ENCODE measurements around the gene RSPO3. TPM values are rescaled to one million over a fixed set of nuclear protein-coding genes. Genes with fewer than 3 reads are reported as not detected.

Gene RSPO3
- total and polyA plus RNA-seq, 11 donors = 0.15 to 2.1 (median 0.37) TPM; not detected in 1

GRCh38 chr6:127205036-127205435 is 86.6 kb downstream of the RSPO3 start:
- TF ChIP-seq CTCF (IDR thresholded peaks at IDR 0.05) (no peak), POLR2A (IDR thresholded peaks at IDR 0.05) (no peak)
- Histone ChIP-seq H3K27me3 (no peaks in the 10 kb centered on the region), H3K4me1 (peaks cover 0 to 18% (median 0%) of the 10 kb centered on the region in 12 donors), H3K27ac (peak overlapping the region in 1 of 12 donors; percentile 84), H3K4me3 (no peak overlapping the region), H3K9me3 (no peaks in the 10 kb centered on the region), H3K36me3 (no peaks in the 10 kb centered on the region)
- WGBS, 4 donors = 79 to 86% (median 85%) methylated on average over 2 of the region's 2 CpGs
- no peak for DNase-seq
- intact Hi-C loops (cut with DNase I) = no loop called here
- ATAC-seq = no peak

GRCh38 chr6:127206531-127207095 is 88.1 kb downstream of the RSPO3 start:
- Histone ChIP-seq H3K27me3 (no peaks in the 10 kb centered on the region), H3K4me1 (peaks cover 0 to 15% (median 0%) of the 10 kb centered on the region in 12 donors), H3K9me3 (no peaks in the 10 kb centered on the region), H3K4me3 (no peak overlapping the region), H3K36me3 (no peaks in the 10 kb centered on the region), H3K27ac (no peak overlapping the region)
- DNase-seq (no peak), ATAC-seq (no peak)
- TF ChIP-seq POLR2A (IDR thresholded peaks at IDR 0.05) = no peak
- TF ChIP-seq CTCF (IDR thresholded peaks at IDR 0.05) = no peak
- intact Hi-C loops (cut with DNase I) = no loop called here

GRCh38 chr6:127207591-127208120 is 89.2 kb downstream of the RSPO3 start:
- DNase-seq (no peak), ATAC-seq (no peak)
- no peaks in the 10 kb centered on the region for H3K27me3 ChIP-seq
- no peak overlapping the region for H3K27ac ChIP-seq
- 59 to 62% (median 61%) methylated on average over 4 of the region's 4 CpGs for WGBS, 4 donors
- intact Hi-C loops (cut with DNase I) = no loop called here
- H3K4me1 ChIP-seq = peaks cover 0 to 15% (median 0%) of the 10 kb centered on the region in 12 donors
- H3K4me3 ChIP-seq = no peak overlapping the region
- no peak for TF ChIP-seq CTCF (IDR thresholded peaks at IDR 0.05)
- TF ChIP-seq POLR2A (IDR thresholded peaks at IDR 0.05) = no peak
- no peaks in the 10 kb centered on the region for H3K36me3 ChIP-seq
- H3K9me3 ChIP-seq = no peaks in the 10 kb centered on the region

GRCh38 chr6:127210725-127211124 is 92.3 kb downstream of the RSPO3 start:
- DNase-seq = no peak
- H3K4me3 ChIP-seq = no peak overlapping the region
- H3K4me1 ChIP-seq = peaks cover 0 to 11% (median 0%) of the 10 kb centered on the region in 12 donors
- TF ChIP-seq CTCF (IDR thresholded peaks at IDR 0.05) (no peak), POLR2A (IDR thresholded peaks at IDR 0.05) (no peak)
- no peaks in the 10 kb centered on the region for H3K9me3 ChIP-seq
- no peaks in the 10 kb centered on the region for H3K36me3 ChIP-seq
- no peak overlapping the region for H3K27ac ChIP-seq
- H3K27me3 ChIP-seq = no peaks in the 10 kb centered on the region
- 59 to 68% (median 64%) methylated on average over 6 of the region's 6 CpGs for WGBS, 4 donors
- intact Hi-C loops (cut with DNase I) = no loop called here
- no peak for ATAC-seq
